ENCODE measurements around the gene CTNNA2. TPM values are rescaled to one million over a fixed set of nuclear protein-coding genes. Genes with fewer than 3 reads are reported as not detected.

Gene CTNNA2
- total RNA-seq, 1 donor from 2014 or later: 0.13 TPM

- intact Hi-C loops (cut with DNase I): no loop called here
- no peak for DNase-seq (ENCODE audit: low spot score)
Observed at GRCh38 chr2:80149991-80150390, 637.1 kb downstream of the CTNNA2 start.

GRCh38 chr2:80151248-80151647, 638.4 kb downstream of the CTNNA2 start:
- intact Hi-C loops (cut with DNase I): no loop called here

GRCh38 chr2:80151651-80152050, 638.8 kb downstream of the CTNNA2 start:
- intact Hi-C loops (cut with DNase I): no loop called here
- DNase-seq (ENCODE audit: low spot score): no peak

More at GRCh38 chr2:80151248-80151647, 638.4 kb downstream of the CTNNA2 start:
- no peak for DNase-seq (ENCODE audit: low spot score)

GRCh38 chr2:80153151-80153550, 640.3 kb downstream of the CTNNA2 start:
- DNase-seq (ENCODE audit: low spot score): no peak
- intact Hi-C loops (cut with DNase I): no loop called here

GRCh38 chr2:80153768-80154167, 640.9 kb downstream of the CTNNA2 start:
- DNase-seq (ENCODE audit: low spot score): no peak
- intact Hi-C loops (cut with DNase I): no loop called here

GRCh38 chr2:80154231-80154915, 641.5 kb downstream of the CTNNA2 start:
- intact Hi-C loops (cut with DNase I): no loop called here
- no peak for DNase-seq (ENCODE audit: low spot score)

- no peak for DNase-seq (ENCODE audit: low spot score)
- intact Hi-C loops (cut with DNase I): no loop called here
Observed at GRCh38 chr2:80164375-80164774, 651.5 kb downstream of the CTNNA2 start.

- intact Hi-C loops (cut with DNase I): no loop called here
- no peak for DNase-seq (ENCODE audit: low spot score)
Observed at GRCh38 chr2:80166483-80167171, 653.8 kb downstream of the CTNNA2 start.

GRCh38 chr2:80167284-80167808, 654.5 kb downstream of the CTNNA2 start:
- intact Hi-C loops (cut with DNase I): no loop called here
- DNase-seq (ENCODE audit: low spot score): no peak

- intact Hi-C loops (cut with DNase I): no loop called here
- DNase-seq (ENCODE audit: low spot score): no peak
Observed at GRCh38 chr2:80168037-80168436, 655.2 kb downstream of the CTNNA2 start.

GRCh38 chr2:80168801-80169200, 656.0 kb downstream of the CTNNA2 start:
- intact Hi-C loops (cut with DNase I): no loop called here
- no peak for DNase-seq (ENCODE audit: low spot score)

- no peak for DNase-seq (ENCODE audit: low spot score)
- intact Hi-C loops (cut with DNase I): no loop called here
Observed at GRCh38 chr2:80169811-80170594, 657.2 kb downstream of the CTNNA2 start.

- DNase-seq (ENCODE audit: low spot score): no peak
- intact Hi-C loops (cut with DNase I): no loop called here
Observed at GRCh38 chr2:80185091-80185490, 672.2 kb downstream of the CTNNA2 start.

GRCh38 chr2:80186262-80186661, 673.4 kb downstream of the CTNNA2 start:
- intact Hi-C loops (cut with DNase I): no loop called here
- no peak for DNase-seq (ENCODE audit: low spot score)

- DNase-seq (ENCODE audit: low spot score): no peak
- intact Hi-C loops (cut with DNase I): no loop called here
Observed at GRCh38 chr2:80187156-80187555, 674.3 kb downstream of the CTNNA2 start.

GRCh38 chr2:80190166-80190565, 677.3 kb downstream of the CTNNA2 start:
- intact Hi-C loops (cut with DNase I): no loop called here
- no peak for DNase-seq (ENCODE audit: low spot score)

- DNase-seq (ENCODE audit: low spot score): no peak
- intact Hi-C loops (cut with DNase I): no loop called here
Observed at GRCh38 chr2:80193566-80193965, 680.7 kb downstream of the CTNNA2 start.

- intact Hi-C loops (cut with DNase I): no loop called here
Observed at GRCh38 chr2:80195034-80195433, 682.2 kb downstream of the CTNNA2 start.

GRCh38 chr2:80198042-80198441, 685.2 kb downstream of the CTNNA2 start:
- intact Hi-C loops (cut with DNase I): no loop called here
- DNase-seq (ENCODE audit: low spot score): no peak

More at GRCh38 chr2:80195034-80195433, 682.2 kb downstream of the CTNNA2 start:
- no peak for DNase-seq (ENCODE audit: low spot score)

GRCh38 chr2:80199504-80199903, 686.7 kb downstream of the CTNNA2 start:
- DNase-seq (ENCODE audit: low spot score): no peak
- intact Hi-C loops (cut with DNase I): no loop called here
